ENCODE results near the gene AGER. TPM values are rescaled to one million over a fixed set of nuclear protein-coding genes. Genes with fewer than 3 reads are reported as not detected.

AGER gene
- total RNA-seq, 1 experiment from 2014 or later = 14.3 TPM

DNA sequence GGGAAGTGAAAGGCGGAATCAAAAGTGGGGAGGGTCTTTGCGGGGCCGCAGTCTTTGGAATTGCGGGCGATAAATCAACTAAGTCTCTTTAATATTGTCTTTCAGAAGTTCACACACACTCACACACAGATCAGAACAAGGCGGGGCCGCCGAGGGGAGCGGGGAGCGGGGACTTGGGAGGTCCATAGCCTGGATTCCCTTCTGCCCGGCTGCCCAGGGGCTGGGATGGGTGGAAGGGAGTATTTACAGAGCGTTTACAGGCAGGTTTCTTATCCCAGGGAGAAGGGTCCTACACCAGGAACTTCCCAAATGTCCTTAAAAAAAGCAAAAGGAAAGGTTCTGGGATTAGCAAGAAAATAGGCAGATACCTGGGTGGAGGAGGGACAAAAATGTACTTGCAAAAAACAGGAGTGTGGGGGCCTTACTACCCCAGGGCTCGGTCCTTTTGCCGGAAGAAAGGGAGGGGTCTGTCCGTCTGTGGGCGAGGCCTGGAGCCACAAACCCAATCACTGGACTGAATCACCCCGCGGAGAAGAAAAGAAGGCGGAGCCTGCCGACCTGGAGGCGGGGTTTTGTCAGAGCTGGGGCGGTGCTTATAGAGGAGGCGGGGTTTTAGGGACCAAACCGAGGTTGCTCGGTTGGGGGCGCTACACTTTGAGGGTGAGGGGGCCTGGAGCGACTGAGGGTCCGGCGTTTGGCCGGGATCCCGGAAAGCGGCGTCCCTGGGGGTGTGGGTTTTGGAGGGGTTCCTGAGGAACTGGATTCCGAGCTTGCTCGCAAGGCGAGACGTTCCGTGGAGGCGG, 35.6 kb downstream of the AGER start:
- WGBS (ENCODE audit: extremely low coverage, insufficient read length, low lambda C conversion rate) = no CpG with 5 or more reads among the region's 39 CpGs
- H2AK5ac ChIP-seq (ENCODE audit: insufficient read length, low read length) = no peak overlapping the region
- H3K18ac ChIP-seq (ENCODE audit: insufficient read length, low read depth, low read length) = no peak overlapping the region
- no peaks in the 10 kb centered on the region for H3K79me1 ChIP-seq (ENCODE audit: insufficient read depth, low read depth, low read length, poor library complexity, severe bottlenecking)
- no peaks in the 10 kb centered on the region for H4K20me1 ChIP-seq (ENCODE audit: control insufficient read depth, insufficient read depth, insufficient read length)
- H2AFZ ChIP-seq (ENCODE audit: low read length) = no peak overlapping the region
- no peak overlapping the region for H3K4ac ChIP-seq (ENCODE audit: low read depth, low read length)
- H4K5ac ChIP-seq (ENCODE audit: insufficient read length, low read depth, low read length) = no peak overlapping the region
- peak; percentile 91 for DNase-seq
- no peak overlapping the region for H2BK5ac ChIP-seq (ENCODE audit: insufficient read length, low read length)
- no peaks in the 10 kb centered on the region for H3K9me3 ChIP-seq (ENCODE audit: control insufficient read depth, low read depth, low read length)
- no peak overlapping the region for H3K56ac ChIP-seq (ENCODE audit: insufficient read length, low read depth, low read length)
- no peak overlapping the region for H3K27ac ChIP-seq (ENCODE audit: insufficient read length, low read depth, low read length)
- Mint-ChIP-seq H3K27ac (peak overlapping the region in 1 of 3 experiments; percentile 60; a peak in 2 of 7 replicates), H3K9me3 (no peaks in the 10 kb centered on the region; a peak in 1 of 5 replicates), H3K27me3 (ENCODE audit: low read depth) (peaks cover 4% of the 10 kb centered on the region), H3K36me3 (ENCODE audit: insufficient read depth in 1 of 3, low read depth in 3 of 3) (peaks cover 0 to 8% (median 3%) of the 10 kb centered on the region in 3 experiments; a peak in 2 of 7 replicates), H3K4me3 (peak overlapping the region in 1 of 2 experiments; percentile 30; a peak in 2 of 5 replicates), H3K4me1 (peaks cover 39 to 62% of the 10 kb centered on the region in 2 experiments)
- H2BK12ac ChIP-seq (ENCODE audit: insufficient read length, low read depth, low read length) = no peak overlapping the region
- H4K91ac ChIP-seq (ENCODE audit: insufficient read length, low read depth, low read length) = no peak overlapping the region
- no peak overlapping the region for H3K14ac ChIP-seq (ENCODE audit: insufficient read depth, low read length)
- H2BK15ac ChIP-seq (ENCODE audit: low read depth, low read length) = no peak overlapping the region
- H3K4me2 ChIP-seq (ENCODE audit: insufficient read depth, insufficient read length, low read length) = peak overlapping the region; percentile 41
- H3K79me2 ChIP-seq (ENCODE audit: insufficient read depth, low read length) = no peaks in the 10 kb centered on the region
- peaks cover 9% of the 10 kb centered on the region for H3K4me1 ChIP-seq (ENCODE audit: insufficient read depth, low read length)
- no peak overlapping the region for H4K8ac ChIP-seq (replicated peaks; ENCODE audit: insufficient read length, low read depth, low read length)
- H3K23me2 ChIP-seq (ENCODE audit: insufficient read length, low read depth, low read length, poor library complexity, severe bottlenecking) = peaks cover 30% of the 10 kb centered on the region
- no peak overlapping the region for H2BK20ac ChIP-seq (ENCODE audit: low read depth, low read length, poor library complexity, severe bottlenecking)
- H2BK120ac ChIP-seq (ENCODE audit: low read depth, low read length, poor library complexity, severe bottlenecking) = no peak overlapping the region
- H3K9ac ChIP-seq (ENCODE audit: extremely low read depth, insufficient read length, low read length) = no peak overlapping the region
- H3K23ac ChIP-seq (ENCODE audit: insufficient read length, low read depth, low read length) = no peak overlapping the region
- no peaks in the 10 kb centered on the region; the same call in 1 of the 2 replicates for H3K27me3 ChIP-seq (ENCODE audit: insufficient read depth, low read length)
- TF ChIP-seq CTCF (conservative IDR thresholded peaks at IDR 0.05) = no peak
- no peak overlapping the region for H3T11ph ChIP-seq (ENCODE audit: low read length)
